DND-41 (cell line): Measurements from ENCODE around the gene JARID2.

ENCODE experiments used
- ATAC-seq: fragments of 200-7000 bp; cut with Tn5 transposase; 3 replicates; pipeline ENCODE4 v1.9.1; 2021; ENCODE audit warnings: low read depth; ENCODE audit not compliant: insufficient read depth
- DNase-seq: peaks from one replicate; pipeline ENCODE4 v3.0.0-alpha.2; 2020
- H2AFZ ChIP-seq: 2 replicates; pipeline ENCODE4 v1.6.0; 2012; ENCODE audit warnings: low read depth, low read length
- H3K27ac ChIP-seq: 2 replicates; pipeline ENCODE4 v1.5.1; 2012; ENCODE audit warnings: low read length, inconsistent platforms
- H3K27me3 ChIP-seq: fragments of 200-600 bp; sonication (generic); 2 replicates; pipeline ENCODE4 v1.6.0; 2012; ENCODE audit warnings: low read length, mild to moderate bottlenecking, inconsistent platforms; ENCODE audit not compliant: insufficient read depth, poor library complexity
- H3K36me3 ChIP-seq: 2 replicates; pipeline ENCODE4 v1.5.1; 2012; ENCODE audit warnings: low read length, inconsistent platforms; ENCODE audit not compliant: insufficient read depth
- H3K4me1 ChIP-seq: 2 replicates; pipeline ENCODE4 v1.5.1; 2012; ENCODE audit warnings: mild to moderate bottlenecking, low read length; ENCODE audit not compliant: insufficient read depth
- H3K4me2 ChIP-seq: 2 replicates; pipeline ENCODE4 v1.6.0; 2012; ENCODE audit warnings: mild to moderate bottlenecking, moderate library complexity, low read length, inconsistent platforms; ENCODE audit not compliant: insufficient read depth
- H3K4me3 ChIP-seq, 2 experiments: fragments of 200-600 bp in 1 of 2; shearing (Covaris generic) in 1 of 2; 2 replicates each; pipeline ENCODE4 v1.5.1; 2012 to 2016; ENCODE audit warnings: inconsistent platforms in 2 of 2, low read length in 2 of 2, mild to moderate bottlenecking in 2 of 2, low read depth in 1 of 2, moderate library complexity in 1 of 2
- H3K79me2 ChIP-seq: 2 replicates; pipeline ENCODE4 v1.6.0; 2012; ENCODE audit warnings: low read length, inconsistent platforms; ENCODE audit not compliant: insufficient read depth
- H3K9ac ChIP-seq: 2 replicates; pipeline ENCODE4 v1.6.0; 2012; ENCODE audit warnings: low read depth, mild to moderate bottlenecking, inconsistent platforms, low read length, moderate library complexity
- H3K9me3 ChIP-seq: 2 replicates; pipeline ENCODE4 v1.5.1; 2012; ENCODE audit warnings: low read length, moderate library complexity, mild to moderate bottlenecking, inconsistent platforms; ENCODE audit not compliant: insufficient read depth, severe bottlenecking
- H4K20me1 ChIP-seq: 2 replicates; pipeline ENCODE4 v1.6.0; 2012; ENCODE audit warnings: low read length; ENCODE audit not compliant: insufficient read depth
- EZH2 ChIP-seq: IDR thresholded peaks from 3 replicates; pipeline ENCODE4 v1.6.1; 2012; ENCODE audit warnings: borderline replicate concordance, low read depth, mild to moderate bottlenecking, moderate library complexity, low read length, inconsistent platforms; ENCODE audit not compliant: severe bottlenecking
- TF ChIP-seq, protein P1 (sequence below): IDR thresholded peaks from 2 replicates; pipeline ENCODE4 v1.5.1; 2012; ENCODE audit warnings: borderline replicate concordance, low read length, moderate library complexity, mild to moderate bottlenecking; ENCODE audit not compliant: poor library complexity, severe bottlenecking; ENCODE audit errors: extremely low read depth

Gene JARID2

DNA sequence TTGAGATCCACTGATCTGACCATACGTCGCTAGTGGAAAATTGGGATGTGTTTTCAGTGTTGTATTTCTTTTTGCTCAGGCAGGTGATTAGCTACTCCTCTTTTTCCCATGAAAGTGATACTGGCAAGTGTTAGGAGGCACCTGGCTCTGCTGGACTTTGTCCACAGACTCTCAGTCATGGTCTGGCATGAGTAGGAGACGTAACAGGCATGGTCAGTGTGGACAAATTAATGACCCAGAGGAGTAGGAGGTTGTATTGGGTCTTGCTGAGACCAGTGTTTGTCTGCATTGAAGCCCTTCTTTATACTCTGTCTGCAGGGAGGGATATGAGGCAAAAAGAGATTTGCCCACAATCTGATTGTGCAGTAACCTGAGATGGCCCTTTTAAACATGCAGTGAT, 238.3 kb downstream of the JARID2 start:
- Histone ChIP-seq H3K9me3 (no peaks in the 10 kb centered on the region), H3K4me1 (no peaks in the 10 kb centered on the region), H4K20me1 (no peaks in the 10 kb centered on the region), H3K36me3 (peaks cover 23% of the 10 kb centered on the region), H3K79me2 (no peaks in the 10 kb centered on the region), H2AFZ (no peak overlapping the region), H3K4me3 (no peak overlapping the region), H3K27me3 (no peaks in the 10 kb centered on the region), H3K9ac (no peak overlapping the region), H3K27ac (no peak overlapping the region), H3K4me2 (no peak overlapping the region)
- DNase-seq (no peak), ATAC-seq (no peak)
- TF ChIP-seq, protein P1, sequence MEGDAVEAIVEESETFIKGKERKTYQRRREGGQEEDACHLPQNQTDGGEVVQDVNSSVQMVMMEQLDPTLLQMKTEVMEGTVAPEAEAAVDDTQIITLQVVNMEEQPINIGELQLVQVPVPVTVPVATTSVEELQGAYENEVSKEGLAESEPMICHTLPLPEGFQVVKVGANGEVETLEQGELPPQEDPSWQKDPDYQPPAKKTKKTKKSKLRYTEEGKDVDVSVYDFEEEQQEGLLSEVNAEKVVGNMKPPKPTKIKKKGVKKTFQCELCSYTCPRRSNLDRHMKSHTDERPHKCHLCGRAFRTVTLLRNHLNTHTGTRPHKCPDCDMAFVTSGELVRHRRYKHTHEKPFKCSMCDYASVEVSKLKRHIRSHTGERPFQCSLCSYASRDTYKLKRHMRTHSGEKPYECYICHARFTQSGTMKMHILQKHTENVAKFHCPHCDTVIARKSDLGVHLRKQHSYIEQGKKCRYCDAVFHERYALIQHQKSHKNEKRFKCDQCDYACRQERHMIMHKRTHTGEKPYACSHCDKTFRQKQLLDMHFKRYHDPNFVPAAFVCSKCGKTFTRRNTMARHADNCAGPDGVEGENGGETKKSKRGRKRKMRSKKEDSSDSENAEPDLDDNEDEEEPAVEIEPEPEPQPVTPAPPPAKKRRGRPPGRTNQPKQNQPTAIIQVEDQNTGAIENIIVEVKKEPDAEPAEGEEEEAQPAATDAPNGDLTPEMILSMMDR = no peak

DNA sequence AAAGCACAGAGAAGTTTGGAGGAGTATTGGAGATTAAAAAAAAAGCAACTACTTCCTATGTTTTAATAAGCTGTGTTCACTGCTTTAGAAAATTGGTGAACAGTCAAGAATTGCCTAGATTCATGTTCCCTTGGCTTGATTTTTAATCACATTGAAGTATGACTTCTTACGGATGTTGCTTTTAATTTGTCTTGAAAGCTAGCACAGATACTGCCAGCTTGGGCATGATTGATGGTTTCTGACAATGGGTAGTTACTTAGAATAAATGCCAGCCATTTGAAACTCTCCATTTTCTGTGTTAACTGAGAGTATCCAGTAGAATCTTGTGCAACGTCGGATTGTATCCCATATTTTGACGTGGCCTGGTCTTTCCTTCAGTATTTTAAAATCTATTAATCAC, 239.0 kb downstream of the JARID2 start:
- Histone ChIP-seq H3K27me3 (no peaks in the 10 kb centered on the region), H3K79me2 (no peaks in the 10 kb centered on the region), H3K4me2 (no peak overlapping the region), H3K9me3 (no peaks in the 10 kb centered on the region), H3K27ac (no peak overlapping the region), H3K4me3 (no peak overlapping the region), H4K20me1 (no peaks in the 10 kb centered on the region), H3K36me3 (peaks cover 29% of the 10 kb centered on the region), H3K9ac (no peak overlapping the region), H3K4me1 (no peaks in the 10 kb centered on the region), H2AFZ (no peak overlapping the region)
- ATAC-seq (no peak), DNase-seq (no peak)
- TF ChIP-seq, protein P1 = no peak
- TF ChIP-seq EZH2 = no peak

GRCh38 chr6:15485936-15486335, 240.1 kb downstream of the JARID2 start:
- H3K27ac ChIP-seq = no peak overlapping the region
- DNase-seq (no peak), ATAC-seq (no peak)
- no peaks in the 10 kb centered on the region for H3K79me2 ChIP-seq
- H4K20me1 ChIP-seq = no peaks in the 10 kb centered on the region
- H3K9me3 ChIP-seq = no peaks in the 10 kb centered on the region
- no peak overlapping the region for H3K4me3 ChIP-seq
- H3K4me1 ChIP-seq = no peaks in the 10 kb centered on the region
- no peak overlapping the region for H2AFZ ChIP-seq
- H3K36me3 ChIP-seq = peaks cover 29% of the 10 kb centered on the region
- no peak overlapping the region for H3K9ac ChIP-seq
- no peaks in the 10 kb centered on the region for H3K27me3 ChIP-seq
- H3K4me2 ChIP-seq = no peak overlapping the region
- TF ChIP-seq, protein P1 = no peak
- TF ChIP-seq EZH2 = no peak

- Histone ChIP-seq H3K4me3 (no peak overlapping the region), H3K79me2 (no peaks in the 10 kb centered on the region), H3K4me1 (no peaks in the 10 kb centered on the region), H3K4me2 (no peak overlapping the region), H3K27me3 (no peaks in the 10 kb centered on the region), H3K27ac (no peak overlapping the region), H4K20me1 (no peaks in the 10 kb centered on the region; the same call in 1 of the 2 replicates), H3K36me3 (peaks cover 34% of the 10 kb centered on the region), H2AFZ (no peak overlapping the region), H3K9me3 (no peaks in the 10 kb centered on the region), H3K9ac (no peak overlapping the region)
- TF ChIP-seq EZH2 = no peak
- ATAC-seq (no peak), DNase-seq (no peak)
These were observed 241.4 kb downstream of the JARID2 start for GRCh38 chr6:15487262-15487661.
